ENCODE measurements around the gene SPTBN1.

Gene SPTBN1

GRCh38 chr2:54531558-54531957 is 75.4 kb downstream of the SPTBN1 start:
- peak; percentile 23 to 53 (median 36) for DNase-seq

- no peak for DNase-seq
Observed at GRCh38 chr2:54534221-54534620, 78.1 kb downstream of the SPTBN1 start.

GRCh38 chr2:54534625-54535024 is 78.5 kb downstream of the SPTBN1 start:
- no peak for DNase-seq

- peak; percentile 76 to 89 (median 88) for DNase-seq
Observed at GRCh38 chr2:54535599-54536195, 79.6 kb downstream of the SPTBN1 start.

- no peak for DNase-seq
Observed at GRCh38 chr2:54536720-54537119, 80.6 kb downstream of the SPTBN1 start.

GRCh38 chr2:54538537-54538936 is 82.4 kb downstream of the SPTBN1 start:
- no peak for DNase-seq

- DNase-seq = no peak
Observed at GRCh38 chr2:54539683-54540082, 83.6 kb downstream of the SPTBN1 start.

- no peak for DNase-seq
Observed at GRCh38 chr2:54540194-54540593, 84.1 kb downstream of the SPTBN1 start.

- DNase-seq = no peak
Observed at GRCh38 chr2:54541995-54542394, 85.9 kb downstream of the SPTBN1 start.

GRCh38 chr2:54543733-54544396 is 87.7 kb downstream of the SPTBN1 start:
- DNase-seq = no peak

- peak in 1 of 3 donors; percentile 47 for DNase-seq
Observed at GRCh38 chr2:54545702-54546450, 89.7 kb downstream of the SPTBN1 start.

- DNase-seq = no peak
Observed at GRCh38 chr2:54546518-54546917, 90.4 kb downstream of the SPTBN1 start.

- no peak for DNase-seq
Observed at GRCh38 chr2:54546923-54547720, 91.0 kb downstream of the SPTBN1 start.

GRCh38 chr2:54549430-54549829 is 93.3 kb downstream of the SPTBN1 start:
- DNase-seq = no peak

- DNase-seq = no peak
Observed at GRCh38 chr2:54549917-54550518, 93.9 kb downstream of the SPTBN1 start.

GRCh38 chr2:54550547-54550946 is 94.4 kb downstream of the SPTBN1 start:
- DNase-seq = no peak

- no peak for DNase-seq
Observed at GRCh38 chr2:54551123-54551756, 95.1 kb downstream of the SPTBN1 start.

GRCh38 chr2:54553075-54553474 is 96.9 kb downstream of the SPTBN1 start:
- no peak for DNase-seq

GRCh38 chr2:54553775-54554174 is 97.6 kb downstream of the SPTBN1 start:
- no peak for DNase-seq

- no peak for DNase-seq
Observed at GRCh38 chr2:54555318-54555837, 99.3 kb downstream of the SPTBN1 start.

- DNase-seq = peak; percentile 58 to 74 (median 59)
Observed at GRCh38 chr2:54556621-54557121, 100.5 kb downstream of the SPTBN1 start.

- no peak for DNase-seq
Observed at GRCh38 chr2:54557211-54557600, 101.1 kb downstream of the SPTBN1 start.
